ENCODE results near the gene DSP. TPM values are rescaled to one million over a fixed set of nuclear protein-coding genes. Genes with fewer than 3 reads are reported as not detected.

The DSP gene
- total and polyA plus RNA-seq, 10 of the 15 experiments (the other 5 are each of a cell fraction or from before 2014, with no cell fraction given) = under 0.01 to 0.36 (median 0.04) TPM; not detected in 4

DNA sequence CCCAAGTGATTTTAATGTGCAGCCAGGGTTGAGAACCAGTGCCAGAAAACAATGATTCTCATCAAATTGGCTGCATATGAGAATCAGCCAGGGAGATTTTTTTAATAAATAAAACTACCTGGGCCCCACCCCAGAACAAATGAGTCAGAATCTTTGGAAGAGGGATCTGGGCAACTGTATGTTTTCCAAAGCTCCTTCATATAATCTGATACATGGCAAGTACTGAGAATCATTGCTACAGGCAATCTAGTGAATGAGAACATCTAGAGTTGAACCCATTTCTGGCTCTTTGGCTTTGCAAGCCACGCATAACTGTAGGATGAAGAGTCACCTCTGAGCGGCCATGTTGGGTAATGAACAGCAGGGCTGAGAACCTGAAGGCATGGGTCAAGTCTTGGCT, 26.1 kb upstream of the DSP start (continued):
- TF ChIP-seq ZNF274 (IDR thresholded peaks at IDR 0.05; ENCODE audit: insufficient read depth, insufficient read length) = no peak
- TF ChIP-seq CBFB (IDR thresholded peaks at IDR 0.05; ENCODE audit: low read depth) = no peak

DNA sequence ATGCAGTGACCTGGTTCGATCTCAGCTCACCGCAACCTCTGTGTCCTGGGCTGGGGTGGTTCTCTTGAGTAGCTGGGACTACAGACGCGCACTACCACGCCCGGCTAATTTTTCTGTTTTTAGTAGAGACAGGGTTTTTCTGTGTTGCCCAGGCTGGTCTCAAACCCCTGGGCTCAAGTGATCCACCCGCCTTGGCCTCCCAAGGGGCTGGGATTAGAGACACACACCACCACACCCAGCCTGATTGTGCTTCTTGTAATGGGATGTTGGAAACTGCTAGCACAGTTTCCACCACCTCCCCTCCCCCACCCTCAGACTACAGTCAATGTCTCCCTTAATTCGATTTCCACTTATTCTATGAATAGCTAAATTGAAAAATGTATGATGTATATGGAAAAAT, 22.6 kb upstream of the DSP start:
- 43% methylated on average over 8 of the region's 8 CpGs for WGBS (ENCODE audit: insufficient coverage, insufficient replicate concordance, low lambda C conversion rate, missing lambda C conversion rate)

More for the DNA sequence above, 22.6 kb upstream of the DSP start:
- Histone ChIP-seq H3K9me3 (replicated peaks; ENCODE audit: control insufficient read depth, insufficient read depth, low read length) (no peaks in the 10 kb centered on the region), H3K4me3 (no peak overlapping the region), H3K4me2 (ENCODE audit: control insufficient read depth, insufficient read depth) (no peak overlapping the region), H2AFZ (ENCODE audit: control insufficient read depth, low read depth, low read length) (no peak overlapping the region), H3K9ac (ENCODE audit: control insufficient read depth, insufficient read depth, low read length) (no peak overlapping the region), H3K79me2 (ENCODE audit: control insufficient read depth, insufficient read depth, low read length) (no peaks in the 10 kb centered on the region), H3K36me3 (ENCODE audit: control insufficient read depth in 2 of 2, insufficient read depth in 2 of 2, low read length in 1 of 2) (no peaks in the 10 kb centered on the region), H3K27me3 (replicated peaks in 1 of 2; ENCODE audit: control insufficient read depth in 2 of 2, insufficient read depth in 2 of 2, low read length in 1 of 2) (peaks cover 0 to 2% of the 10 kb centered on the region in 2 experiments; a peak in 1 of 4 replicates), H3K4me1 (ENCODE audit: control insufficient read depth, insufficient read depth, low read length) (no peaks in the 10 kb centered on the region), H3K27ac (ENCODE audit: control insufficient read depth, insufficient read depth) (no peak overlapping the region), H4K20me1 (ENCODE audit: control insufficient read depth, insufficient read depth) (no peaks in the 10 kb centered on the region)
- BruUV-seq (replicated peaks) = no TSS peak
- no peak for TF ChIP-seq NFXL1 (IDR thresholded peaks at IDR 0.05; ENCODE audit: borderline replicate concordance)
- TF ChIP-seq SUZ12 (IDR thresholded peaks at IDR 0.05; ENCODE audit: unreplicated experiment) = no peak
- no peak for TF ChIP-seq BMI1 (IDR thresholded peaks at IDR 0.05; ENCODE audit: borderline replicate concordance)
- TF ChIP-seq CREM (IDR thresholded peaks at IDR 0.05; ENCODE audit: low read depth) = no peak
- no peak for TF ChIP-seq EED (IDR thresholded peaks at IDR 0.05; ENCODE audit: low read depth)
- TF ChIP-seq NFYB (IDR thresholded peaks at IDR 0.05; ENCODE audit: insufficient read depth, low read depth, low read length) = no peak
- TF ChIP-seq SREBF1 (IDR thresholded peaks at IDR 0.05; ENCODE audit: low read length) = no peak
- no peak for TF ChIP-seq BCL11A (IDR thresholded peaks at IDR 0.05; ENCODE audit: low read depth, low read length)
- TF ChIP-seq, protein P1, sequence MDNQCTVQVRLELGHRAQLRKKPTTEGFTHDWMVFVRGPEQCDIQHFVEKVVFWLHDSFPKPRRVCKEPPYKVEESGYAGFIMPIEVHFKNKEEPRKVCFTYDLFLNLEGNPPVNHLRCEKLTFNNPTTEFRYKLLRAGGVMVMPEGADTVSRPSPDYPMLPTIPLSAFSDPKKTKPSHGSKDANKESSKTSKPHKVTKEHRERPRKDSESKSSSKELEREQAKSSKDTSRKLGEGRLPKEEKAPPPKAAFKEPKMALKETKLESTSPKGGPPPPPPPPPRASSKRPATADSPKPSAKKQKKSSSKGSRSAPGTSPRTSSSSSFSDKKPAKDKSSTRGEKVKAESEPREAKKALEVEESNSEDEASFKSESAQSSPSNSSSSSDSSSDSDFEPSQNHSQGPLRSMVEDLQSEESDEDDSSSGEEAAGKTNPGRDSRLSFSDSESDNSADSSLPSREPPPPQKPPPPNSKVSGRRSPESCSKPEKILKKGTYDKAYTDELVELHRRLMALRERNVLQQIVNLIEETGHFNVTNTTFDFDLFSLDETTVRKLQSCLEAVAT (IDR thresholded peaks at IDR 0.05) = no peak
- no peak for TF ChIP-seq SMC3 (IDR thresholded peaks at IDR 0.05; ENCODE audit: borderline replicate concordance, low read length)
- RAD21 ChIA-PET (ENCODE audit: unreplicated experiment) = interaction anchor here (0.7 kb wide), 1 partner anchor 102 kb away, joined by 6 read pairs; no protein-coding TSS in a partner anchor
- CTCF ChIA-PET = interaction anchor here (0.7 kb wide), 1 partner anchor 153 kb away, joined by 3 read pairs; no protein-coding TSS in a partner anchor
- POLR2A ChIA-PET = interaction anchor here (0.6 to 1.1 kb wide), 2 partner anchors 10 to 15 kb away, joined by 3 read pairs; no protein-coding TSS in a partner anchor
- SMC1A ChIA-PET (ENCODE audit: uncharacterized antibody, unreplicated experiment) = no interaction called here
- intact Hi-C loops (cut with micrococcal nuclease; ENCODE audit: unreplicated experiment) = no loop called here
- FAIRE-seq (no peak), ATAC-seq (no peak), DNase-seq (ENCODE audit: low read depth, low spot score) (no peak)
- in situ Hi-C loops (cut with MboI) = no loop called here
